AG04449 (cell line): ENCODE measurements around the gene TTLL13.
"Not testable (repeated sequence)": the region's sequence is repeated elsewhere in the genome, so short reads cannot be mapped to it uniquely, and the experiment has no call there.

Source experiments
- CTCF ChIA-PET: fragments of 350-600 bp; formaldehyde crosslinking; extraction: SDS; loops from one replicate; lab custom pipeline; 2021; ENCODE audit warnings: antibody characterized with exemption; lab: Yijun Ruan, JAX
- POLR2A ChIA-PET: fragments of 400-600, 350-600 bp; formaldehyde crosslinking; extraction: SDS; loops from one replicate; lab custom pipeline; 2020; ENCODE audit warnings: antibody characterized with exemption, inconsistent platforms; lab: Yijun Ruan, JAX
- DNase-seq: peaks from one replicate; pipeline ENCODE4 v3.0.0-alpha.2; 2010; ENCODE audit warnings: low read depth, low spot score
- H3K4me3 ChIP-seq: 2 replicates; pipeline ENCODE4 v1.5.1; 2011; ENCODE audit warnings: low read depth, mild to moderate bottlenecking, control low read depth, low read length
- TF ChIP-seq, protein P1 (sequence below): IDR thresholded peaks from one replicate; pipeline ENCODE4 v1.5.1; 2011; ENCODE audit warnings: mild to moderate bottlenecking, moderate library complexity, low read length, control low read depth, inconsistent platforms; ENCODE audit not compliant: insufficient read depth; ENCODE audit errors: missing control alignments

Gene TTLL13

DNA sequence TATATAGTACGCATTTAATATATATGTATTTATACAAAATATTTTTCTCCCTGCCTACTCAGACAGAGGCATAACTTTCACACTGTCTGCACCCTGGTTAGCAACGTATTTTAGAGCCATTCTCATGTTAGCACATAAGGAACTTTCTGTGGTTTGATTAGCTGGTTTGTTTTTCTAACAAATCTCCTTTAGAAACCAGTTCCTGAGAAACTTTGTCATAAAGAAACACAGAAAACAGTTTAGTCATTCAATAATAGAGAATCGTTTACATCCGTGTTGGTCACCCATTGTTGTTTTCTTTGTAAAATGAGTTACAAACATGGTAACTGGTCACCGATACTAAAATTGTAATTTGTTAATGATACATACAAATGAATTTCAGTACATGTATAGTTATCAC is 10.2 kb downstream of the TTLL13 start:
- POLR2A ChIA-PET: no interaction called here
- no peak for DNase-seq
- no peak overlapping the region for H3K4me3 ChIP-seq
- CTCF ChIA-PET: no interaction called here
- TF ChIP-seq, protein P1, sequence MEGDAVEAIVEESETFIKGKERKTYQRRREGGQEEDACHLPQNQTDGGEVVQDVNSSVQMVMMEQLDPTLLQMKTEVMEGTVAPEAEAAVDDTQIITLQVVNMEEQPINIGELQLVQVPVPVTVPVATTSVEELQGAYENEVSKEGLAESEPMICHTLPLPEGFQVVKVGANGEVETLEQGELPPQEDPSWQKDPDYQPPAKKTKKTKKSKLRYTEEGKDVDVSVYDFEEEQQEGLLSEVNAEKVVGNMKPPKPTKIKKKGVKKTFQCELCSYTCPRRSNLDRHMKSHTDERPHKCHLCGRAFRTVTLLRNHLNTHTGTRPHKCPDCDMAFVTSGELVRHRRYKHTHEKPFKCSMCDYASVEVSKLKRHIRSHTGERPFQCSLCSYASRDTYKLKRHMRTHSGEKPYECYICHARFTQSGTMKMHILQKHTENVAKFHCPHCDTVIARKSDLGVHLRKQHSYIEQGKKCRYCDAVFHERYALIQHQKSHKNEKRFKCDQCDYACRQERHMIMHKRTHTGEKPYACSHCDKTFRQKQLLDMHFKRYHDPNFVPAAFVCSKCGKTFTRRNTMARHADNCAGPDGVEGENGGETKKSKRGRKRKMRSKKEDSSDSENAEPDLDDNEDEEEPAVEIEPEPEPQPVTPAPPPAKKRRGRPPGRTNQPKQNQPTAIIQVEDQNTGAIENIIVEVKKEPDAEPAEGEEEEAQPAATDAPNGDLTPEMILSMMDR: no peak

DNA sequence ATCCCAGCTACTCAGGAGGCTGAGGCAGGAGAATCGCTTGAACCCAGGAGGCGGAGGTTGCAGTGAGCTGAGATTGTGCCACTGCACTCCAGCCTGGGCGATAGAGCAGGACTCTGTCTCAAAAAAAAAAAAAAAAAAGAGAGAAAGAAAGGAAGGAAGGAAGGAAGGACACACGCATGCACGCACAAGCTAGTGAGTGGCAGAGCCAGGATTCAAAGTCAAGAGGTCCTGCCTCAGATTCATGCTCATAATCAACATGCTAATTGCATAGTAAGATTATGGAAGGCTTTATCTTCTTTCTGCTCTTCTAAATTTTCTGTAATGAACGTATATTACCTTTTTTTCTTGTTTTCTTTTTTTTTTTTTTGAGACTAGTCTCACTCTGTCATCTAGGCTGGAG is 11.4 kb downstream of the TTLL13 start:
- DNase-seq, POLR2A ChIA-PET, H3K4me3 ChIP-seq, CTCF ChIA-PET: not testable (repeated sequence)

DNA sequence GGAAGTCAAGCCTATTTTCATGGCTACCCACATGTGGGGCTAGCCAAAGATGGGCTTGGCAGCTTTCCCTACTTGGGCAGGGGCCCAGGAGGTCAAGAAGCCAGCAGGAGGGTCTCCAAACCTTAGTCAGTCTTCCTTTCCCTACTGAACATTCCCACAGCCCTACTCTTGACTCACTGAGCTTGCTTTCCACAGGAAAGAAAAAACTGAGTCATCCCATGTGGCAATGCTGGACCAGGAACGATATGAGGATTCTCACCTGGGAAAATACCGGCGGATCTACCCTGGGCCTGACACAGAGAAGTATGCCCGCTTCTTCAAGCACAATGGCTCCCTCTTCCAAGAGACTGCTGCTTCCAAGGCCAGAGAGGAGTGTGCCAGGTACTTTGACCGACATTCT is 12.5 kb downstream of the TTLL13 start:
- CTCF ChIA-PET: interaction anchor here (1.0 to 1.2 kb wide), 2 partner anchors 13 to 673 kb away, joined by 3 read pairs; partner anchors contain the start of gene TTLL13
- TF ChIP-seq, protein P1: no peak
- H3K4me3 ChIP-seq: no peak overlapping the region
- DNase-seq: no peak
- POLR2A ChIA-PET: no interaction called here

GRCh38 chr15:90262426-90262825 is 13.1 kb downstream of the TTLL13 start:
- TF ChIP-seq, protein P1: no peak
- ChIA-PET CTCF (interaction anchor here (1.0 to 1.2 kb wide), 2 partner anchors 13 to 672 kb away, joined by 3 read pairs; partner anchors contain the start of gene TTLL13), POLR2A (no interaction called here)
- no peak overlapping the region for H3K4me3 ChIP-seq
- DNase-seq: no peak

- DNase-seq: no peak
- CTCF ChIA-PET: no interaction called here
- H3K4me3 ChIP-seq: peak overlapping the region; percentile 85
- POLR2A ChIA-PET: no interaction called here
- TF ChIP-seq, protein P1: no peak
These were observed 15.3 kb downstream of the TTLL13 start for GRCh38 chr15:90264671-90265070.

DNA sequence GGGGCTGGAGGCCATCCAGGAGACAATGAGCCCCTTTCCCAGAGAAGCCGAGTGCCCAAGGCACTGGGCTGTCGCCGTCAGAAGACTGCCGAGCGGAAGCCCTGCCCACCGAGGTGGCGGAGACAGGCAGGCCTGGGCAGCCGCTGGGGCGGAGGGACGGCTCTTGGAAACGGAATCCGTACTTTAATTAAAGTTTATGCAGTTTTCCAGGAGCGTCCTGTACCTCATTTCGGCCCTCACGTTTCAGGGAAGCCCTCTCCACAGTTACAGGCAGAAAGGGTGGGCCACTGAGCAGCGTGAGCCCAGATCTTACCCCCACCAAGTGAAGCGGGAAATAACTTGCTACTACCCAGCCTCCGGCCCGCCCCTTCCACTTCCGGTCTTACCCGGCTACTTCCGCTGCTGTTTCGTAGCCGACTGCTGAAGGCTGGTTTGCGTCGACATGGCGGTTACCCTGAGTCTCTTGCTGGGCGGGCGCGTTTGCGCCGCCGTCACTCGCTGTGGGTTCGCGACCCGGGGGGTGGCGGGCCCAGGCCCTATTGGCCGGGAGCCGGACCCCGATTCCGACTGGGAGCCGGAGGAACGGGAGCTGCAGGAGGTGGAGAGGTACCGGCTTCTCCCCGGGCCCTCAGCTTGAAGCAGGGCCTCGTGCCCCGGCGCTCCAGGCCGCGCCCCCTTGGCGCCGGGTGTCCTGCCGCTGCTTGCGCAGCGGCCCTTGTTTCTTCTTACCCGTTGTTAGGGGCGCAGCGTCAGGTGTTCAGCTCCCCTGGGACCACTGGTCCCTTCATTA is 16.1 kb downstream of the TTLL13 start, which contains the start of gene NGRN:
Gene NGRN (plus strand): TSS at position 402 of the 790 bp plus-strand sequence. CDS start 41 bp downstream, at position 443.
- CTCF ChIA-PET: interaction anchor here (1.1 to 1.5 kb wide), 2 partner anchors 16 to 28 kb away, joined by 3 to 6 read pairs; partner anchors contain the start of gene TTLL13
- TF ChIP-seq, protein P1: no peak
- H3K4me3 ChIP-seq: peak within 1 kb of the TSS; percentile 85
- DNase-seq: peak; percentile 44
- POLR2A ChIA-PET: no interaction called here

DNA sequence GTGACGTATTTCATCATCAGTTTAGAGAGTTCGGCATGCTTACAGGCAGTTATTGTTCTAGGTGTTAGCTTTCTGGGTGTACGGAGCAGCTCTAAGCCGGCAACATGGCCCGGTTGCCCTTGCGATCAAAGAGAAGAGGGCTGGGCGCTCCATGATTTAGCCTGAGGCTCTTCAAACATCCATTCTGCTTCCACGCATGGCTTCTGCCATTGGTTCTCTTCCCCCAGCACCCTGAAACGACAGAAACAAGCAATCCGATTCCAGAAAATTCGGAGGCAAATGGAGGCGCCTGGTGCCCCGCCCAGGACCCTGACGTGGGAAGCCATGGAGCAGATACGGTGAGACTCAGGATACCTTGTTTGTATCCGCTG is 16.7 kb downstream of the TTLL13 start:
- ChIA-PET POLR2A (no interaction called here), CTCF (interaction anchor here (1.1 to 1.5 kb wide), 2 partner anchors 17 to 27 kb away, joined by 3 to 6 read pairs; partner anchors contain the start of gene TTLL13)
- TF ChIP-seq, protein P1: no peak
- DNase-seq: no peak
- H3K4me3 ChIP-seq: peak overlapping the region; percentile 85
